BJ (cell line): Measurements from ENCODE around the gene KCNQ5. TPM values are rescaled to one million over a fixed set of nuclear protein-coding genes. Genes with fewer than 3 reads are reported as not detected.

Experiments used
- CTCF ChIA-PET: fragments of 350-600 bp; formaldehyde crosslinking; extraction: SDS; loops from one replicate; lab custom pipeline; 2021; ENCODE audit warnings: antibody characterized with exemption, inconsistent platforms; lab: Yijun Ruan, JAX
- POLR2A ChIA-PET: fragments of 300-600 bp; sonication (Branson Sonifier 250); formaldehyde crosslinking; extraction: SDS; loops from one replicate; lab custom pipeline; 2021; ENCODE audit warnings: antibody characterized with exemption; lab: Charles Lee
- DNase-seq: peaks from one replicate; pipeline ENCODE4 v3.0.0-alpha.2; 2011; ENCODE audit warnings: low read depth
- H3K27me3 ChIP-seq: 2 replicates; pipeline ENCODE4 v1.6.0; 2011; ENCODE audit warnings: low read length; ENCODE audit not compliant: control insufficient read depth, insufficient read depth
- H3K36me3 ChIP-seq: 2 replicates; pipeline ENCODE4 v1.5.1; 2011; ENCODE audit warnings: low read length; ENCODE audit not compliant: control insufficient read depth, insufficient read depth
- H3K4me3 ChIP-seq: 2 replicates; pipeline ENCODE4 v1.5.1; 2011; ENCODE audit warnings: low read depth, mild to moderate bottlenecking, control low read depth, low read length
- polyA plus RNA-seq: library from polyadenylated mRNA; depleted of rRNA; stranded (reverse); fragments of >200 nt; gene quantifications from 2 replicates; pipeline ENCODE4 v1.2.3, GENCODE V29; 2011
- TF ChIP-seq, protein P1 (sequence below): IDR thresholded peaks from 2 replicates; pipeline ENCODE4 v1.5.1; 2011; ENCODE audit warnings: low read depth, mild to moderate bottlenecking, control low read depth, inconsistent platforms, low read length, moderate library complexity; ENCODE audit not compliant: insufficient read depth

The KCNQ5 gene
- polyA plus RNA-seq, 1 experiment = 1.4 TPM

DNA sequence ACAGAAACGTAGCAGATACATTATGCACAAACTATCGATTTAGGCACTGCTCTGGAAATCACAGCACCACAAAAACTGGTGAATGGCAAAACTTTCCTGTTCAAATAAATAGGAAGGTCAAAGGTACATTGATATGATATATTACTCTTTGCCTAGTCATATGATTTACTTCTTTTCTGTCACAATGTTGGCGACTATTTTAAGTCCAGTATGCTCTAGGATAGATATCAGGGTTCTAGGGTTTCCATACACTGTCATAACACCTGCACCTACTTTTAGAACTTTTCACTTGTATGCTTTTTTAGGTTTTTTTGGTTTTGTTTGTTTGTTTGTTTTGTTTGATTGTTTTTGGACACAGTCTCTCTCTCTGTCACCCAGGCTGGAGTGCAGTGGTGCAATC, 578.4 kb downstream of the KCNQ5 start:
- DNase-seq = no peak
- TF ChIP-seq, protein P1, sequence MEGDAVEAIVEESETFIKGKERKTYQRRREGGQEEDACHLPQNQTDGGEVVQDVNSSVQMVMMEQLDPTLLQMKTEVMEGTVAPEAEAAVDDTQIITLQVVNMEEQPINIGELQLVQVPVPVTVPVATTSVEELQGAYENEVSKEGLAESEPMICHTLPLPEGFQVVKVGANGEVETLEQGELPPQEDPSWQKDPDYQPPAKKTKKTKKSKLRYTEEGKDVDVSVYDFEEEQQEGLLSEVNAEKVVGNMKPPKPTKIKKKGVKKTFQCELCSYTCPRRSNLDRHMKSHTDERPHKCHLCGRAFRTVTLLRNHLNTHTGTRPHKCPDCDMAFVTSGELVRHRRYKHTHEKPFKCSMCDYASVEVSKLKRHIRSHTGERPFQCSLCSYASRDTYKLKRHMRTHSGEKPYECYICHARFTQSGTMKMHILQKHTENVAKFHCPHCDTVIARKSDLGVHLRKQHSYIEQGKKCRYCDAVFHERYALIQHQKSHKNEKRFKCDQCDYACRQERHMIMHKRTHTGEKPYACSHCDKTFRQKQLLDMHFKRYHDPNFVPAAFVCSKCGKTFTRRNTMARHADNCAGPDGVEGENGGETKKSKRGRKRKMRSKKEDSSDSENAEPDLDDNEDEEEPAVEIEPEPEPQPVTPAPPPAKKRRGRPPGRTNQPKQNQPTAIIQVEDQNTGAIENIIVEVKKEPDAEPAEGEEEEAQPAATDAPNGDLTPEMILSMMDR = no peak
- Histone ChIP-seq H3K27me3 (no peaks in the 10 kb centered on the region), H3K36me3 (no peaks in the 10 kb centered on the region), H3K4me3 (no peak overlapping the region)
- ChIA-PET CTCF (interaction anchor here (0.8 kb wide), 2 partner anchors 18 to 364 kb away, joined by 3 read pairs; no protein-coding TSS in a partner anchor), POLR2A (no interaction called here)

DNA sequence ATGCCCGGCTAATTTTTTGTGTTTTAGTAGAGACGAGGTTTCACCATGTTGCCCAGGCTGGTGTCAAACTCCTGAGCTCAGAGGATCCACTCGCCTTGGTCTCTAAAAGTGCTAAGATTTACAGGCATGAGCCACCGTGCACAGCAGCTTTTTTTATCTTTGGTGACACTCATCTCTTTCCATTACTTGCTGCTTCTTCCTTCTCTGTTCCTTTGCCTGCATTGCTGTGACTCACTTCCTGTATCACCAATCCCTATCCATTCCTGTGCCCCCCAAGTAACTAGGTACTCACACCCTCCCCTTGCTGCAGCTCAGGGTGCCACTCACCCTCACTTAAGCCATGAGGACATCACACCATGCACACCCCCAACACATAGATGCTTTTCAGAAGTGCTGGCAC, 578.9 kb downstream of the KCNQ5 start:
- no peak for DNase-seq
- ChIA-PET POLR2A (no interaction called here), CTCF (no interaction called here)
- no peaks in the 10 kb centered on the region for H3K27me3 ChIP-seq
- no peaks in the 10 kb centered on the region for H3K36me3 ChIP-seq
- no peak overlapping the region for H3K4me3 ChIP-seq
- TF ChIP-seq, protein P1 = no peak

DNA sequence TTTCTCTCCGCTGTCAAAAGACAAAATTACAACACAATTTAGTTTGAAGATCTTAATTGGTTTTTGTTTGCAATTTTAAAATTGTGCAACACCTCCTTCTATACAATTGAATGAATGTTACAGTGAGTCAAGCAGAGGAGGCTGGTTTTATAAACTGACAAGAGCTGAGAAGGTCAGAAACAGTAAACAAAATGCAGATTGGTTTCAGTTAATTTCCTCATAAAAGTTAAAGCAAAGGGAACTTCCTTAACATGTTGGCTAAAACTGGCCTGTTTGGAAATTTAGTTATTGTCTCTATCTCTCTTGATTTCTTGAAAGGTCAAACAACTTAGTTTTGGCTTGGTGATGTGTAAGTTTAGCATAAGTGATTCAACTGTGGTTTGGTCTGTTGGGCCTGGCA, 581.2 kb downstream of the KCNQ5 start:
- POLR2A ChIA-PET = no interaction called here
- Histone ChIP-seq H3K27me3 (no peaks in the 10 kb centered on the region), H3K4me3 (no peak overlapping the region), H3K36me3 (no peaks in the 10 kb centered on the region)
- CTCF ChIA-PET = interaction anchor here (1.2 kb wide), 1 partner anchor 15 kb away, joined by 3 read pairs; no protein-coding TSS in a partner anchor
- no peak for DNase-seq
- TF ChIP-seq, protein P1 = no peak

DNA sequence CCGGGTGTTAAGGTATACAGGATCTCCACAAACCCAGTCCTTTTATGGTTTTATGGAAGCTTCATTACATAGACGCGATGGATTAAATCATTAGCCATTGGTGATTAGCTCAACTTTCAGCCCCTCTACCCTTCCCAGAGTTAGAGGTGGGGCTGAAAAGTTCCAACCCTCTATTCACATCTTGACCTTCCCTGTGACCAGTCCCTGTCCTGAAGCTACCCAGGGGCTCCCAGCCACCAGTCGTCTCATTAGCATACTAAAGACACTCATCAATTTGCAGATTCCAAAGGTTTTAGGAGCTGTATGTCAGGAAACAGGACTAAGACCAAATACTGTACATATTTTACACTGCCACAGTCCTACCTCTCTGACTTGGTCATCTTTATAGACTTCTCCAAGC, 582.4 kb downstream of the KCNQ5 start:
- TF ChIP-seq, protein P1 = no peak
- ChIA-PET CTCF (interaction anchor here (0.7 kb wide), 1 partner anchor 896 kb away, joined by 3 read pairs; no protein-coding TSS in a partner anchor), POLR2A (no interaction called here)
- no peak for DNase-seq
- Histone ChIP-seq H3K27me3 (no peaks in the 10 kb centered on the region), H3K4me3 (no peak overlapping the region), H3K36me3 (no peaks in the 10 kb centered on the region)

DNA sequence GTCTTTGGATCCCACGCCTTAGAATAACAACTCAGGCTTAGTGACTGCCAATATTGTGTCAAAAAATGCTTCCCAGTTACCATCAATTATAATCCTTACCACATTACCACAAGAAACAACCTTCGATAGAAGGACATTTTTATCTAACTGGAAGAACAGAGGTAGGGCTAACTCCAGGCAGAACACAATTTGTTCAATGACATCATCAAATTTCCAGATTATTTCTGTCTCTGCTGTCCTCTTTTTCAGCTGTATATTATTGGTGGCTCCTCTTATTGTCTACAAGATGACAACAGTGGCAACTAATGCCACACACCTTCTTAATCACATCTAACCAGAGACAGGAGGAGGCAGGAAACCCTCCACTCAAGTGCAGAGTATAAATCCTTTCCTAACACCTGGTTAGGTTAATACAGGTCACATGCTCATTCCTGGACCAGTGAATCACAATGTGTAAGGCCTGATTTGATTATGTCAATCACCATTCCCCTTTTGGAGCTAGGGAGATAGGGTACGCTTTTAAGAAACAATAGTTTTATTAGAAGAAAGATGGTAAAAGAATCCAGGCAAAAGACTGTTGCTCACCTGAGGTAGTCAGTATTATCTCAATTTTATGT, 585.5 kb downstream of the KCNQ5 start:
- POLR2A ChIA-PET = no interaction called here
- Histone ChIP-seq H3K4me3 (no peak overlapping the region), H3K27me3 (no peaks in the 10 kb centered on the region), H3K36me3 (no peaks in the 10 kb centered on the region)
- CTCF ChIA-PET = no interaction called here
- DNase-seq = no peak
- TF ChIP-seq, protein P1 = no peak
